Upper lobe of left lung (tissue), 6 donors: ENCODE results near the gene TUBGCP2. TPM values are rescaled to one million over a fixed set of nuclear protein-coding genes. Genes with fewer than 3 reads are reported as not detected.

Source experiments
- ATAC-seq, 2 donors: fragments of 200-7000 bp; cut with Tn5 transposase; one replicate each; pipeline ENCODE4 v1.9.1; 2022; ENCODE audit warnings: mild to moderate bottlenecking in 2 of 2, moderate library complexity in 2 of 2; ENCODE audit not compliant: low FRiP score in 2 of 2
- DNase-seq, 2 donors: peaks; one replicate each; pipeline ENCODE4 v3.0.0-alpha.2; 2019 to 2020
- H3K27ac ChIP-seq, 4 donors: fragments of 200-600 bp; sonication (generic); one replicate each; pipeline ENCODE4 v1.5.1; 2016 to 2019
- H3K27me3 ChIP-seq, 4 donors: fragments of 200-600 bp; sonication (generic); one replicate each; pipeline ENCODE4 v1.5.1; 2017 to 2019
- H3K36me3 ChIP-seq, 4 donors: fragments of 200-600 bp; sonication (generic); one replicate each; pipeline ENCODE4 v1.5.1; 2016 to 2019
- H3K4me1 ChIP-seq, 4 donors: fragments of 200-600 bp; sonication (generic); one replicate each; pipeline ENCODE4 v1.5.1; 2018 to 2019
- H3K4me3 ChIP-seq, 4 donors: fragments of 200-600 bp; sonication (generic); one replicate each; pipeline ENCODE4 v1.5.1; 2017 to 2019; ENCODE audit warnings: mild to moderate bottlenecking in 2 of 4, moderate library complexity in 1 of 4
- H3K9me3 ChIP-seq, 4 donors: fragments of 200-600 bp; sonication (generic); one replicate each; pipeline ENCODE4 v1.5.1; 2018 to 2019
- CTCF ChIP-seq, 6 experiments: fragments of 450-650 bp in 4 of 6; fragments of 200-600 bp in 2 of 6; sonication (generic) in 2 of 6; IDR thresholded peaks; one replicate each; pipeline ENCODE4 v1.5.1; 2016 to 2019; ENCODE audit warnings: antibody characterized with exemption in 6 of 6
- EP300 ChIP-seq, 4 donors: sonication (generic); formaldehyde crosslinking; IDR thresholded peaks; one replicate each; pipeline ENCODE4 v1.5.1; 2017; ENCODE audit warnings: antibody characterized with exemption in 4 of 4, control low read depth in 2 of 4
- POLR2A ChIP-seq, 4 donors: fragments of 450-650 bp; IDR thresholded peaks; one replicate each; pipeline ENCODE4 v1.5.1; 2016 to 2017; ENCODE audit warnings: antibody characterized with exemption in 4 of 4, mild to moderate bottlenecking in 2 of 4
- POLR2AphosphoS5 ChIP-seq, 2 donors: sonication (generic); formaldehyde crosslinking; IDR thresholded peaks; one replicate each; pipeline ENCODE4 v1.5.1; 2017; ENCODE audit warnings: antibody characterized with exemption in 2 of 2
- WGBS, 2 donors: methylation state at CpG; one replicate each; pipeline ENCODE4 v1.1.5; 2017 to 2018; 5-methylcytosine and 5-hydroxymethylcytosine counted together
- total RNA-seq, 6 donors: library from RNA; depleted of rRNA in 4 of 6; stranded (reverse); fragments of >200 nt in 4 of 6; gene quantifications; one replicate each; pipeline versions ENCODE4 v1.1.0 to v1.2.1, GENCODE V29; 2016 to 2021
- donor health status: DM: no; HTN: no; CAD: no; lungs with moderate emphysema.
- donor health status: DM: no; HTN: yes; CAD: no; lungs with severe emphysema.

Gene TUBGCP2
- total RNA-seq, 6 donors from 2014 or later = 41.7 to 106 (median 56.3) TPM

DNA sequence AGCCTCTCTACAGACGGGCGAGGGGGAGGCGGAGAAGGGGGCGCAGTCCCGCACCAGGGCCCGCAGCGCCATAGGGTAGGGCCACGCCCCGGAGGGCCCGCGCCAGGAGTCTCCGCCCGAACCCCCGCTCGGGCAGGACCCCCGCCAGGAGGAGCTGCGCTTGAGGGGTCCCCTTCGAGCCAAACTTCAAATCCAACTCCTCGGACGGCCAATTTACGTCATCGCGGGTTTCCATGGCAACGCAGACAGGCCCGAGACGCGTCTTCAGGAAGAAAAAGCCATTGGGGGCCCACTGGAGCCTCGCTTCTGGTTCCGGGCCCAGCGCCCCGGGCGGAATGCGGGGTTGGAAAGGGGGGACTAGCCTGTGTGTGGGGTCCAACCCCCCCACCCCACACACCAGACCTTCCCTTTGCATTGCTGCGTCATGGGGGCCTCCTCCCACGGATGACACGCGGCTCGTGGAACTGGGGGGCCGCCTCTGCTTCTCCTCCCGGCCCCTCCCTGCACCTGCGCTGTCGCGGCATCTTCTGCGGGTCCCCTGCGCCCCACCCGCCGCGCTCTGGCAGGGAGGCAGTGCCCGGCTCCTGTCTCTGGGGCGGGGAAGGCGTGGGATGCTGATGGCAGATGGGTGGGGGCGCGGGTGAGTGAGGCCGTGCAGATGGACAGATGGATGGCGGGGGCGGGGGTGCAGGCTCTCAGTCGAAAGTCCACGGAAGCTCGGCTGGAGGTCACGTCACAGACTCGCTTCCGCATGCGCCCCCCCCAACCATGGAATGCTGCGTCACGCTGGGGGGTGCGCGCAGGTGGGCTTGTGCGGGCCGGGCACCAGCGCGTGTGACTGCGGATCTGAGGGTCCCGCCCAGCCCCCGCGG is 26.8 kb upstream of the TUBGCP2 start:
- H3K4me1 ChIP-seq = peaks cover 21 to 25% (median 22%) of the 10 kb centered on the region in 4 donors
- peak overlapping the region in 3 of 4 donors; percentile 33 to 45 (median 40) for H3K4me3 ChIP-seq
- WGBS, 2 donors = 4% methylated on average over 23 to 70 of the region's 75 CpGs
- ATAC-seq = peak; percentile 46 to 60
- H3K36me3 ChIP-seq = no peaks in the 10 kb centered on the region
- peaks cover 0 to 35% (median 24%) of the 10 kb centered on the region in 4 donors for H3K27me3 ChIP-seq
- H3K27ac ChIP-seq = peak overlapping the region in 2 of 4 donors; percentile 10 to 52
- DNase-seq = peak in 1 of 2 donors; percentile 84
- TF ChIP-seq CTCF (IDR thresholded peaks at IDR 0.05) (no peak), POLR2A (IDR thresholded peaks at IDR 0.05) (no peak), POLR2AphosphoS5 (IDR thresholded peaks at IDR 0.05) (no peak), EP300 (IDR thresholded peaks at IDR 0.05) (no peak)
- no peaks in the 10 kb centered on the region for H3K9me3 ChIP-seq

DNA sequence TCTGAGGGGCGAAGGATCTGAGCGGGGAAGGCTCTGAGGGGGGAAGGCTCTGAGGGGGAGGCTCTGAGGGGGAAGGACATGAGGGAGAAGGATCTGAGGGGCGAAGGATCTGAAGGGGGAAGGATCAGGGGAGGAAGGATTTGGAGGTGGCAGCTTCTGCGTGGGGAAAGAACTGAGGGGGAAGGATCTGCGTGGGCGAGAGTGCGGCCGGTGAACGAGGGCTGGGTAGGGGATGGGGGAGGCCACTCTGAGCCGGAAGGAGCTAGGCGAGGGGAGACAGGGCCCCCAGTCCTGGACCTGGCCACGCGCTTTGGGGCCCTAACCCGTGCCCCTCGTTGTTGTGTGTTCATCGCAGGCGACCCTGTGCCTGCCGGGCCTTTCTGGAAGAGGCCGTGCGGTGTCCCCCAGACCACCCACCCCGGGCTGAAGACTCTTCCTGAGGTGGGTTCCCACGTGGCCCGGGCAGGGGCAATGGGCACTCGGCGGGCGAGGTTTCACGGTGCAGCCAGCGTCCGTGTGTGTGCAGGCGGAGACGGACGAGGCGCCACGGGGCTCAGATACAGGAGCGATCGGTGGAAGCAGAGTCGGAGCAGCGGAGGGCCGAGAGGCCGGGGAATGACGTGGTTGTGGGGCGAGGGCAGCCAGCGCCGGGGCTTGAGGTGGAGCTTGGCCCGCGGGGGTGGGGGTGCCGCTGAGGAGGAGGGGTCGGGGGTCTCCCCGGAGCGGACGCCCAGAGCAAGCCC is 26.0 kb upstream of the TUBGCP2 start:
- 14 to 34% methylated on average over 20 to 42 of the region's 51 CpGs for WGBS, 2 donors
- peaks cover 0 to 38% (median 24%) of the 10 kb centered on the region in 4 donors for H3K27me3 ChIP-seq
- H3K27ac ChIP-seq = peak overlapping the region in 2 of 4 donors; percentile 10 to 52
- peaks cover 26 to 30% (median 26%) of the 10 kb centered on the region in 4 donors for H3K4me1 ChIP-seq
- ATAC-seq (peak in 1 of 2 donors; percentile 42), DNase-seq (peak in 1 of 2 donors; percentile 88)
- H3K4me3 ChIP-seq = peak overlapping the region in 3 of 4 donors; percentile 33 to 45 (median 40)
- TF ChIP-seq CTCF (IDR thresholded peaks at IDR 0.05) (no peak), EP300 (IDR thresholded peaks at IDR 0.05) (no peak), POLR2A (IDR thresholded peaks at IDR 0.05) (no peak), POLR2AphosphoS5 (IDR thresholded peaks at IDR 0.05) (no peak)
- H3K9me3 ChIP-seq = no peaks in the 10 kb centered on the region
- no peaks in the 10 kb centered on the region for H3K36me3 ChIP-seq

- Histone ChIP-seq H3K9me3 (no peaks in the 10 kb centered on the region), H3K4me1 (peaks cover 26 to 35% (median 29%) of the 10 kb centered on the region in 4 donors), H3K27me3 (peaks cover 0 to 51% (median 35%) of the 10 kb centered on the region in 4 donors), H3K27ac (no peak overlapping the region), H3K36me3 (no peaks in the 10 kb centered on the region), H3K4me3 (no peak overlapping the region)
- ATAC-seq = no peak
- no peak for TF ChIP-seq CTCF (IDR thresholded peaks at IDR 0.05)
- peak in 1 of 2 donors; percentile 37 for DNase-seq
- WGBS, 2 donors = 79 to 83% methylated on average over 29 of the region's 30 CpGs
Measured at GRCh38 chr10:133332936-133333699, 24.4 kb upstream of the TUBGCP2 start.

GRCh38 chr10:133329491-133330202 is 21.0 kb upstream of the TUBGCP2 start:
- ATAC-seq = peak; percentile 87 to 93
- no peak overlapping the region for H3K27ac ChIP-seq
- H3K27me3 ChIP-seq = peaks cover 11 to 56% (median 42%) of the 10 kb centered on the region in 4 donors
- H3K36me3 ChIP-seq = no peaks in the 10 kb centered on the region
- peak overlapping the region in 2 of 4 donors; percentile 17 to 35 for H3K4me3 ChIP-seq
- H3K9me3 ChIP-seq = no peaks in the 10 kb centered on the region
- no peak for TF ChIP-seq POLR2A (IDR thresholded peaks at IDR 0.05)
- TF ChIP-seq POLR2AphosphoS5 (IDR thresholded peaks at IDR 0.05) = no peak
- peak; percentile 76 to 89 (median 82) for TF ChIP-seq CTCF (IDR thresholded peaks at IDR 0.05)
- DNase-seq = peak; percentile 85 to 92
- peaks cover 17 to 28% (median 23%) of the 10 kb centered on the region in 4 donors for H3K4me1 ChIP-seq
- 8 to 9% methylated on average over 37 of the region's 37 CpGs for WGBS, 2 donors
